Measurements from ENCODE around the gene CDH15.

CDH15 gene

DNA sequence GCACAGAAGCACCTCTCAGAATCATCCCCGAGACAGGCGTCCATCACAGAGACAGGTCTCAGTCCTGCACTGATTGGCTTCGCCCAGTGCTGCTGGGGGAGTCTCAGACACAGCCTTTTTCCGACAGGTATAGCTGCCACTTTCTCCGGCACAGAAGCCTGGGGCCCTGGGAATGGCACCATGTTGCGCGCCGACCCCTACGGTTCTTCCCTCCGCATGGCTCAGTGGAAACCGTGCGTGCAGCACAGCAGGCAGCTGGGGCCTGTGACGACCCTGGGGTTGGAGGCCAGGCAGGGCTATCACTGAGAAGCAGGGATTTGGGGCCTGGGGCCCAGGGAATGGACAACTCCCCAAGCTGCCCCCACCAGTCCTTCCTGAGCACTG is 29.7 kb upstream of the CDH15 start:
- no peak for DNase-seq

DNA sequence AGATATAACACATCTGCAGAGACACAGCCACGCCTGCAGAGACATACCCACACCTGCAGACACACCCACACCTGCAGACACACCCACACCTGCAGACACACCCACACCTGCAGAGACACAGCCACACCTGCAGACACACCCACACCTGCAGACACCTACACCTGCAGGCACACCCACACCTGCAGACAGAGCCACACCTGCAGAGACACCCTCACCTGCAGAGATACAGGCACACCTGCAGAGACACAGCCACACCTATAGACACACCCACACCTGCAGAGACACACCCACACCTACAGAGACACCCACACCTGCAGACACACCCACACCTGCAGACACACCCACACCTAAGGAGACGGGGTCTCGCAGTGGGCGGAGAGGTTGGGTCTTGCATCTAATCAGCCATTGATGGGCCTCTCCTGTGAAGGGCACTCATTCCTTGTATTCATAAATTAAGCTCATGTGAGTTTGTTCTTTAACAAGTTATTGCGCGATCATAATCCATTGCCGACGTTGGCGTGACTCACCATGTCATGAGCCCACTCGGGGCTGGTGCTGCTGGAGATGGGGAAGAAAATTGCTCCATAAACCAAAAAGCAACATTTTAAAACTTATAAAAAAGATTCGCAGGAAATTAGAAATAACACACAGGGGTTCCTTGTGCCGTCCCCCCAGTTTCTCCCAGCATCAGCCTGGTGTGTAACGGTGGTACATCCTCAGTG is 28.9 kb upstream of the CDH15 start:
- DNase-seq, result no peak

DNA sequence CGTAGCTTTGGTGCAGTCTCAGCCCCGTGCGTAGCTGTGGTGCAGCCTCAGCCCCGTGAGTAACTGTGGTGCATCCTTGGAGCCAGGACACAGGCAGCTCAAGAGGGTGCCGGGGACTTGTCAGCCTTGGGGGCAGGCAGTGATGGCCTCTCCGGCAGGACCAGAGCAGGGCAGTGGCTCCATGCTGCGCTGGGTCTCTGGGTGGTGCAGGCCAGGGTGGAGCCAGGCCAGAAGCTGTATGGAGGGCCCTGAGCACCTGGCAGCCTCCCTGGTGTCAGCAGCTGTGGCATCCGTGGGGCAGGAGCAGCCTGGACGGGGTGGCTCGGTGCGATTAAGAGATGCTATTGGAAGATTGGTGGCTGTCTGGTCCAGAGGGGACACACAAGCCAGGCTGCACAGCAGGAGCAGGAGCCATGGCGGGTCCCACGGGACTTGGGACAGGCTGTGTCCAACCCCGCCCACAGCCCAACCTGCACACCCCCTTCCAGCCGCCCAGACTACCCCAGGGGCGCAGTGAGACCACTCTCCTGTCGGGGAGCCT is 28.3 kb upstream of the CDH15 start:
- DNase-seq, result no peak

DNA sequence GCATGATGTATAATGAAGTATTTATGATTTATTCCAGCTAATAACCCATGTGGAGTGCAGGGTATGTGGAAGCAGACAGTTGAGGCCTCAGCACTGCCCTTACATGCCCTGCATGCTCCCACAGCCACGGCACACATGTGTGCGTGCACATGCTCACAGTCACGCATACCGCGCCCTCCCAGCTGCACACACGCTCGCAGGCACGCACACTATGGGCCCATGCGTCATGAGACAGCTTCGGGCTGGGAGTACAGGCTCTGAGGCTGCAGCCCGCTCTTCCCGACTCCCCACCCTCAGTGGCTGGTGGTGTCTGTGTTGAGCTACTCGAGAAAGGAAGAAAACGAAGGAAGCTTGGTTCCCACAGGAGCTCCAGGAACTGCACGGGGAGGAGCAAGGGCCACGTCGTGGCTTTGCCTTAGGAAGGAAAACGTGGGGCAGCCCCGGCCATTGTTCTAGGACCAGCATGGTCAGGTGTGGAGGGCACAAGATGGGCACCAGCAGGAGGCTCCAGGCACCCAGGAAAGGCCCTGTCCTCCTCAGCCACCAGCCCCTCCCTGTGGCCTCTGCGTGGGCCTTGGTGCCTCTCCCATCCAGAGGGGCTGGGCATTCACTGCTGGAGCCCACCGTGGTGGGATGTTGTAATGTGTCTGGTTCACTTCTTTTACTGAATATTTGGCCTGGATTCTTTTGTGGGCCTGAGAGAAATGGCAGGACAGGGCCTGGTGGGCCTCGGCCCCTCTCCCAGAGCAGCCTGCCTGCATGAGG is 27.5 kb upstream of the CDH15 start:
- no peak for DNase-seq

DNA sequence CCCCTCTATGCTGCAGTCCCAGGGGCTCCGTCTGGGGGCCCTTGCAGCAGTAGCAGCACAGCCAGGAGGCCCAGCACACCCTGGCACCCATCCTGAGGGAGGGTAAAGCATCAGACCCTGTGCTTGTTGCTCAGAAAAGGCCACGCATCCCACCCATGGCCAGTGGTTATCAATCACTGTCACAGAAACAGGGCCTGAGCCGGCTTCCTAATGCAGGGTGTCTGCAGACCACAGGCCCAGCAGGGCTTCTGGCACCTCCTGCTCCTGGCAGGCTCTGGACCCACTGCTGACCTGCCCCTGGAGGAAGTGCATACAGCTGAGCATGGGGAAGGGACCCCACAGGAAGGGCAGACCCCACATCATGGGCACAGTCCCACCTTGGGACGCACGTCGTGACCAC is 26.9 kb upstream of the CDH15 start:
- DNase-seq, result no peak

DNA sequence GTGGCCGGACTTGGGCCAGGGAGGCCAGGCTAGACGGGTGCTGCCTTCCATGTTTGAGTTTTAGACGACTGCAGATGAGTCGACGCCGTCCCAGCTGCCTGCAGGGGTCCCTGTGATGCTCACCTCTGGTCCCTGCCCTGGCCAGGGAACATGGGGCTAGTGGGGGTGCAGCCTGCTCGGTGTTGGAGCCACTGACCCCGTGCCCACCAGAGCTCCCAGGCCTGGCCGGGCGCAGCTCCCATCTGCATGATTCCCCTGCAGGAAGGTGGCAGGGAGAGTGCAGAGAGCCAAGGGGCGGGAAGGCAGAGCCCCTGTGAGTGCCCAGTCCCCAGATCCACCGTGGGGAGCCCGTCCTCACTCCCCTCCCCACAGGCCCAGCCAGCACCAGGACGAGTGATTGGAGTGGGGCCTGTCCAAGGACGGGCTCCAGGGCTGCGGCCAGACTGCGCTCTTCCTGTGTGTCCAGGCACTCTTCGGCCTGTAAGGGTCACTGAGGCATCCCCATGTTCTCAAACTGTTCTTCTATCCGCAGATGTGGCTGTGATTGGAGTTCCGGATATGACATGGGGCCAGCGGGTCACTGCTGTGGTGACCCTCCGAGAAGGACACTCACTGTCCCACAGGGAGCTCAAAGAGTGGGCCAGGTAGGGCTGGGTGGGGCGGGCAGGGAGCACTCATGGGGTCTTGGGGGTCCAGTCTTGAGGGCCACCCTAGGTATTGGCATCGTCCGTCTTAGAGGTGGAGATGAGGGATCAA is 26.0 kb upstream of the CDH15 start:
- no peak for DNase-seq

DNA sequence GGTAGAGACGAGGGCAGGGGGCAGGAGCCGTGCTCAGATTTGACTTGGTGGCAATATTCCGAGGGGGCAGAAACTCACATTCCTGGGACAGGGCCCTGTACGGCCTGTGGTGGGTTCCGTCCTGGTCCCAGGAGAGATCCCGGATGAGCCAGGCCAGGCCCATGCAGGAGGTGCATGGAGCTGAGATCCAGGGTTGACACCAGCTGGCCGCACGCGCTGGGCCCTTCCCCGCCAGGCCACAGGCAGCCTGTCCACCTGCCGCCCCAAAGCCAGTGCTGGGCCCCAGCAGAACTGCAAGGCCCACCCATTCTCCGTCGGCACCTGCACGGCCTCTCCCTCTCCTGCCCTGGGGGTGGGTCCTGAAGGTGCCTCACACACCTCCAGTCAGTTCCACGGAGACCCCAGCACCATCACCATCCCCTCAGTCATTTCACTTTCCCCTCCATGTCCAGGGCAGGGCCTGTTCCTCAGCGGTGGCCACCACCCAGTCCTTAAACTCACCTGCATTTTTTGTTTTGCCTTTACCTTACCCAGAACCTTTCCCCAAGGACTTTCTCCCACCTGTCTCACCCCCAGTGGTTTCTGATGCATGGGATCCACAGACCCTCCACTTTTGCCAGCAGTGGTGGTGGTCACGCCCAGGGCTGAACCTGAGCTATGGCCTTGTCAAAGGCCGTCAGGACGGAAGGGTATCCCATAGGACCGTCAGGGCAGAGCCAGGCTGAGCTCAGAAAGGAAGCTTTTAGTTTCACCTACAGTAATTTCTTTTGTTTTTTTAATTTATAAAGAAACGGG is 25.1 kb upstream of the CDH15 start:
- DNase-seq, result no peak

DNA sequence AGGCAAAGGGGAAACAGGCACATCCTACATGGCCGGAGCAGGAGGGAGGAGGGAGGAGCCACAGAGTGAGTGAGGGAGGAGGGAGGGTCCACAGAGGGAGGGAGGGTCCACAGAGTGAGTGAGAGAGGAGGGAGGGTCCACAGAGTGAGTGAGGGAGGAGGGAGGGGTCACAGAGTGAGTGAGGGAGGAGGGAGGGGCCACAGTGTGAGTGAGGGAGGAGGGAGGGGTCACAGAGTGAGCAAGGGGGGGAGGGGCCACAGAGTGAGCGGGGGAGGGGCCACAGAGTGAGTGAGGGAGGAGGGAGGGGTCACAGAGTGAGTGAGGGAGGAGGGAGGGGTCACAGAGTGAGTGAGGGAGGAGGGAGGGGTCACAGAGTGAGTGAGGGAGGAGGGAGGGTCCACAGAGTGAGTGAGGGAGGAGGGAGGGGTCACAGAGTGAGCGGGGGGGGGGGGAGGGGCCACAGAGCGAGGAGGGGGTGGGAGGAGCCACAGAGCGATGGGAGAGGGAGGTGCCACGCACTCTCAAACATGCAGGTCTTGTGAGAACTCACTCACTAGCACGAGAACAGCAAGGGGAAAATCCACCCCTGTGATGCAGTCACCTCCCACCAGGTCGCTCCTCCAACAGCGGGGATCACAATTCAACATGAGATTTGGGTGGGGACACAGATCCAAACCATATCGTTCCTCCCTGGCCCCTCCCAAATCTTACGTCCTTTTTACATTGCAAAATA is 24.3 kb upstream of the CDH15 start:
- no peak for DNase-seq

DNA sequence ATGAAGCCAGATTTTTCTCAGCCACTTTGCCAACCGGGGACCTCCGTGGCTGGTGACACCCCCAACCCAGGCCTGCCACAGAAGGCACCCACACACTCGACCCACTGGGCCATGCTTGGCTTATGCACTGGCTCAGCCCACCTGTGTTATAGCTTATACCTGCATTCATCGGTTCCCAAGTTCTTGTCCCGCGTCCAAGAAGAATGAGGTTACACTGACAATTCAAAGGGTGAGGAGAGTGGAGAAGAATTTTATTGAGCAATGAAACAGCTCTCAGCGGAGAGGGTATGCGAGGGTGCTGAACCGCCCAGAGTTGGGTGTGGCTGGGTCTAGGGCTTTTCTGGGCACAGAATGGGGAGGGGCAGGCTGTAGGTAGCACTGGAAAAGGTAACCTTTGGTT is 22.2 kb upstream of the CDH15 start:
- no peak for DNase-seq

DNA sequence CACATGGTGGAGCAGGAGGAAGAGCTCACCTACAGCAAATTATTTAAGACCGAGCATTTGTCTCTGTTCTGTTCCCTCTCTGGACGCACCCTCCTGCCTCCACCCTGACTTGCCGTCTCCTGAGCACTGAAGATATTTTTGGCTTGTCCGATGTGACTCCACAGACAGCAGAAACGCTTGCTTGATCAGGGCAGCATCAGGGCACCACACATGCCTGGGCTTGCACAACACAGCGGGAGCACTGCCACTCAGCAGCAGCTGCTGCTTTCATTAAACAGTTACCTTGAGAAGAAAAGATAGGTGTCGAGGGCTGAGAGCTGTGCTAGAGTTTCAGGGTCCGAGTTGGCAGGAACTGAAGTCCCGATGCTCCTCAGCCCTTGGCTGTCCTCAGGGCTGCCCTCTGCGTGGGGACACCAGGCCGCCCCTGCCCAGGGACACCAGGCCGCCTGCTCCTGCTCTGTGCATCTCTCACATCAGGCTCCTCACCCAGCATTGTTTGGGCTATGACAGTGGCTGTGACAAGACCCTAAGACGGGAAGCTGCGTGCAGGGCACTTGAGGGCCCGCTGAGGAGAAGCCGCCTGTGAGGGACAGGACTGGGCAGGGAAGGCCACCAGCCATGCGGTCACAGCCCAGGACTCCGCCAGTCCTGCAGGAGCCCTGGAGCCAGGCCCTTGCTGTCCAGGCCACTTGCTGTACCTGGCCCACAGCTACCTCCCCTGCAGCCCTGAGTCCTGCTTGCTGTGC is 21.3 kb upstream of the CDH15 start:
- DNase-seq, result no peak

DNA sequence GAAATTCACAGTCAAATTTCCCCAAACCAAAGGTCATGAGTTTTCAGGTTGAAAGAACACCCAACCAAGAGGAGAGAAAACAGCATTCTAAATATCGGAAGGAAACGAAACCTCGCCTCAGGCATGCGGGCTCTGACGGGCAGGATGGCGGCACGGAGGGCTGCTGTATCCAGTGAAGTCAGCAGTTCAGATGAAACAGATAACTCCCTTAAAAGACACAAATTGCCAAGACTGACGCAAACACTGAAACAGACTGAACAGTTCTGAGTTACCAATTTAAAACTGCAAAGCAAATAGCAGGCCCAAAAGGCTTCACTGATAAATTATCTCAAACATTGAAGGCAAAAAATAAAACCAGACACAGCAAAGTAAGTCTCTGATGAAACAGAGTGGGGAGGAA is 20.6 kb upstream of the CDH15 start:
- no peak for DNase-seq

DNA sequence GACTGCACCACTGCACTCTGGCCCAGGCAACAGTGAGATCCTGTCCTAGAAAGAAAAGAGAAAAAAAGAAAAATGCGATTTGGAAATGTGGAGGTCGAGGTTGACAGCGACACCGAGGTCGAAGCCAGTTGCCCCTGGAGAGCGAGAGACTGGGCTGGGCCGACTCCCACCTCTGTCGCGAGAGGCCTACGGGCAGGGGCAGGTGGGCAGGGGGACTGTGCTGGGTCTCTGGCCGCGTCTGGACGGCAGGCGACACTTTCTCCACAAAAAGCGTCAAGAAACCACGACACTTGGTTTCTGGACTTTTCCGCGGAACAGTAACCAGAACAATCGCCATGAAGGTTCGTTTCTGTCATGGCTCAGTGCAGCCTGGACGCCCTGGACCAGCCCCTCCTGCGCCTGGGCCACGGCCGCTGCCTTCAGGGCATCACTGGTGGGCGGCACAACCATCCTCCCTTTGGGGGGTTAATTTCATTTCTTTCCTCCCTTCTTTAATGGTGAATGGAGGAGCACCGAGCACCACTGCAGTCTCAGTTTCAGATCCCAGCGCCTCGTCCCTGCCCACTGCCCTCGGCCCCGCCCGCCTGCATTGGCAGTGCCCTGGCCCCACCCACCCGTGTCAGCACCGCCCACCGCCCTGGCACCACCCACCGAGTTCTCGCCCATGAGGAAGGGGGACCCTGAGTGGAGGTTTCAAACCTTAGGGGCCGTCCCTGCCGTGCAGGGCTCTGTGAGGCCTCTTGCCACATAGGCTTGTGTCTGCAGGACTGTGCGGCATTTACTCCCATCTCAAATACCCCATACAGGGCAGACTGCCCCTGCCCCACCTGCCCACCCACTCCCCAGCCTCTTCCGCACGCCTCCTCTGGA is 18.5 kb upstream of the CDH15 start:
- no peak for DNase-seq

DNA sequence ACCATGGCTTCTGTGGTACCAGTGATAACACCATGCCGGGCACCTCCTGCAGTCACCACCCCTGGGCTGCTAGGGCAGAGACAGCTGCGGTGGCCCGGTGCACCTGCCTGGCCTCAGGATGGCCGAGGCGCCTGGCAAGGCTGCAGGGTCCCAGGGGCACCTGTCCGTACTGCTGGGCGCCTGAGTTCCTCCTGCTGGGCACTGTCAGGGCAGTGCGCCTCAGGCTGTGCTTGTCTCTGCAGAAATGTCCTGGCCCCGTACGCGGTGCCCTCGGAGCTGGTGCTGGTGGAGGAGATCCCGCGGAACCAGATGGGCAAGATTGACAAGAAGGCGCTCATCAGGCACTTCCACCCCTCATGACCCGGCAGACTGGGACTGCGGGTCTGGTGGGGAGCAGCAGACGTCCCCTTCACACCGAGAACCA is 17.7 kb upstream of the CDH15 start:
- no peak for DNase-seq

DNA sequence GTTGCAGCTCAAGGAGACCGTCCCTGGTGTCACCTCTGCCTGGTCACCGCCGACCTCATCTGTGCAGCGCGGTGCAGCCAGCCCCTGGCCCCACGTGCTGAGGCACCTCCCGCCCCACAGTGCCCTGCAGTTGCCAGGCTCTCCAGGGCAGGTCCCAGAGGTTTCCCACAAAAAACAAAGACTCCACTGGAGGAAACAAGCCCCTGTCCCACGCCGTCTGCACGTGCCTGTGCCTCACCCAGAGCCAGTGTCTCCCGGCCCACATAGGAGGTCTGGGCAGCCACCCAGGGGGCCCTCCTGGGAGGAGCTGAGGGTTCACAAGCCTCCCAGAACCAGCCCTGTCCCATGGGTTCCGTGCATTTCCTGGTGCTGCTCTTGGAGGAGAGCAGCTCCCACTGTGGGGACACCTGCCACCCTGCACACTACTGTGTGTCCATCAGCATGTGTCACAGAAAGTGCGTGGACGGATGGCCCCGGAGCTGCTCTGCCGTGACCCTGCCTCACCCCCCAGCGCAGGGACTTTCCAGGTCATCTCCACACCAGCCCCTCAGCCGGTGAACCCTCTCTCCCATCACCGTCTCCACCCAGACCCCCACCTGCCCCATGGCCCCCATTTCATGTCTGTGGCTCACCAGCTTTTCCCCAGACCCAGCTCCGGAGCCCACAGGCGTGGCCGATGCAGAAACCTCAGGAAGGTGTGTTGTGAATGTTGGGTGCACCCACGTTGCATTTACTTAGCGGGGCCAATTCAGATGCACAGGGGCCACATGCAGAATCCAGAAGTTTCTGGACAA is 17.0 kb upstream of the CDH15 start:
- no peak for DNase-seq

DNA sequence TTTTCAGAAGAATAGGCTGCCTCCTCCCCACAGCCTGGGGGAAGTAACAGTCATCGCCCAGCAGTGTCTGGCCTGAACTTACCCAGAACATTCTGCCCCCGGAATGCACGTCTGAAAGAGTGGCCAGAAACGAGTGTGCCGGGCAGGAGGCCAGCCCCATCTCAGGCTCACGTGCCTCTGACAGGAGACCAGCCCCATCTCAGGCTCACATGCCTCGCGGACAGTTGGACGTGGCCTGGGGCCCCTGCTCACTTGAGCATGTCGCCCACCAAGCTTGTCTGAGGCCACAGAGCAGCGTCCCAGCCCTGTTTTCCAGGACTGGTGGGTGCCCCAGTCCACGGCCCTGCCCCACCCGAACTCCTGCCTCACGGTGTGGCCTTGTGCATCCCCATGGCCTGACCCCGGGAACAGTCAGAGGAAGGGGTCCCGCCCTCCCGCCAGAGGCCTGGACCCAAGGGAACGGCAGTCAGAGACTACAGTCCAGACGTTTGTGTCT is 16.3 kb upstream of the CDH15 start:
- DNase-seq, result no peak

DNA sequence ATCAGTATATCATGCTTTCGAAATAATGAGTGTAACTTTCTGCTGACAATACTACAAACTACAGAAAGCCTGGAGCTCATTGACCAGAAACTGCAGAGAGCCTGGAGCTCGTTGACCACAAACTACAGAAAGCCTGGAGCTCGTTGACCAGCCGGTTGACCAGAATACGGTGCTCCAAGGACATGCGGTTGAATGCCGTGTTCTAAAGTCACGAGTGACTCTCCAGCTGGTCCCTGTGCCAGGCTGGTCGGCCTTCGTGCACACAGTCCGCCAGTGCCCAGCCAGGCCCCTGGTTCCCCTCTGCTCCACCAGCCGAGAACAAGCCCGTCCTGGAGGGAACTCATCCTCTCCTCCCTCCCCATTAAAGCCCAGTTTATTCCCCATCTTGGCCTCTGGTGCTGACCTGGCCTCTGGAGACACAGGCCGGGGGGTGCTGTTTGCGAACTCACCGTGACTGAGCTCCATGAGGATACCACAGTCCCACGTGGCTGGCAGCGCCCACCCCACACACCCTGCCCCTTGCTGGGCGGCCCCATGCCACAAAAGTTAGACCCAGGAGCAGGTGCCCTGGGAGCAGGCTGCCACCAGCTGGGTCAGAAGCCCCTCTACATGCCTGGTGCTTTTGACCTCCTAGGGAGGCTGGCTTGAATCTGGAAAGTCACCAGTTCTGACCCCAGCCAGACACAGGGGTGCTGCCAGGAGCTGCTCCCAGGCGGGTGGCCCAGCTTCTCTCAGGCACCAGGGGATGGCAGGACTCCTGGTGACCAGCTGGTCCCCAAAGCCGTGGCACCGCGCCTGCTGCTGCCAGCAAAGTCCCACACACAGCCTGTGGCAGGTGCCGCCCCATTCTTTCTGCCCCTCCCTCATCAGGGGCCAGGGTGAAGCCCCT is 15.5 kb upstream of the CDH15 start:
- DNase-seq, result no peak

DNA sequence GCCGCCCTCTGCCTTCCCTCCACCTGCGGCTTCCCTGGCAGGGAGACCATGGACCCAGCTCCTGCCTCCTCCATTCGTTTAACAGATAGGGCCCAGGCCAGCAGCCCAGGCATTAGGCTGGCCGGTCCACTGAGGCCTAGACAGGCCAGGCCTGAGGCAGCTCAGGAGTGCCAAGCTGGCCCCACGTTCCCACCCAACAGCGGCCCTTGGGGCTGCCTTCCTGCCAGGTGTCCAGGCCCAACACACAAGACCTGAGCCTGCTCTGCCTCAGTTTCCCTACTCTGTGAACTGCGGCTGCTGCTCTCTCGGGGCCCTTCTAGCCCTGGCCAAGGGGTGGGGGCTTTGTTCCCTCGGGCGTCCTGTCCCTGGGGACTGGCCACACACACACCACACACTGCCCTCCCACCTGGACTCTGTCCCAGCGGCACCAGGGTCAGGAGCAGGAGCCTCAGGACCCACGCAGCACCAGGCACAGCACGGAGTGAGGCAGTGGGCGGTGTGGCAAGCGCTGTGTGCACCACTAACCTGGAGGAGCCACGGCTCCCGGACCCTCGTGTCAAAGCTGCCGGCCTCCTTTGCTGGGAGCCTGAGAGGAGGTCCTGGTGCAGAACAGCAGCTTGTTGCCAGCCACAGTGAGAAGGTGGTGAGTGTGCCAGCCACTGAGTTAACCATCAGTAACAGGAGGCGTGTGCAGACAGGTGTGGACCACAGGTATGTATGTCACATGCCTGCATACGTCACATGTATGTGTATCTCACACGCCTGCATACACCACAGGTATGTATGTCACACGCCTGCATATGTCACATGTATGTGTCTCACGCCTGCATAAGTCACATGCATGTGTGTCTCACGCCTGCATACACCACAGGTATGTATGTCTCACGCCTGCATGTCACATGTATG is 14.6 kb upstream of the CDH15 start:
- no peak for DNase-seq

Data from OCI-M1 (cell line).